ENCODE data around the gene CCNB1IP1. TPM values are rescaled to one million over a fixed set of nuclear protein-coding genes. Genes with fewer than 3 reads are reported as not detected.
A peak's percentile ranks its signal among the peaks of the same experiment; 100 is the strongest.
"Not testable (repeated sequence)": the region's sequence is repeated elsewhere in the genome, so short reads cannot be mapped to it uniquely, and the experiment has no call there.

The CCNB1IP1 gene
- polyA plus RNA-seq, 3 donors: 3.5 to 8.6 (median 5.4) TPM

DNA sequence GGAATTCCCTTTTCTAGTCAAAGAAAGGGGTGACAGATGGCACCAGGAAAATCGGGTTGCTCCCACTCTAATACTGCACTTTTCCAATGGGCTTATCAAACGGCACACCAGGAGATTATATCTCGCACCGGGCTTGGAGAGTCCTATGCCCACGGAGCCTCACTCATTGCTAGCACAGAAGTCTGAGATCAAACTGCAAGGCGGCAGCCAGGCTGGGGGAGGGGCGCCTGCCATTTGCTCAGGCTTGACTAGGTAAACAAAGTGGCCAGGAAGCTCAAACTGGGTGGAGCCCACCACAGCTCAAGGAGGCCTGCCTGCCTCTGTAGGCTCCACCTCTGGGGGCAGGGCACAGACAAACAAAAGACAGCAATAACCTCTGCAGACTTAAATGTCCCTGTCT, 52.8 kb downstream of the CCNB1IP1 start:
- intact Hi-C loops (cut with micrococcal nuclease); H3K4me2 ChIP-seq (replicated peaks; ENCODE audit: extremely low read depth, low read length, poor library complexity, severe bottlenecking); H3K4me1 Mint-ChIP-seq; H3K27me3 ChIP-seq (ENCODE audit: control insufficient read depth in 2 of 2, insufficient read depth in 2 of 2, low read length in 2 of 2); H3K27ac ChIP-seq (ENCODE audit: low read depth in 1 of 2, low read length in 2 of 2); H3K4me1 ChIP-seq (ENCODE audit: control insufficient read depth in 1 of 2, insufficient read depth in 2 of 2, low read length in 2 of 2); H3K4me3 ChIP-seq (replicated peaks in 1 of 3; ENCODE audit: low read depth in 2 of 3, low read length in 3 of 3); H4K20me1 ChIP-seq (ENCODE audit: insufficient read depth, low read length); DNase-seq; H3K4me3 Mint-ChIP-seq; H3K9ac ChIP-seq (ENCODE audit: insufficient read depth, low read length, poor library complexity, severe bottlenecking); H3K27me3 Mint-ChIP-seq (ENCODE audit: low read depth in 3 of 3); H3K27ac Mint-ChIP-seq; H3K9me3 ChIP-seq (replicated peaks in 1 of 2; ENCODE audit: control insufficient read depth in 1 of 2, insufficient read depth in 1 of 2, low read length in 2 of 2); H3K79me2 ChIP-seq (ENCODE audit: insufficient read depth, low read length); H2AFZ ChIP-seq (ENCODE audit: insufficient read depth, low read depth, low read length, poor library complexity, severe bottlenecking): not testable (repeated sequence)
- 100% methylated on average over 5 of the region's 7 CpGs for WGBS (ENCODE audit: insufficient coverage)
- peaks cover 12 to 32% (median 24%) of the 10 kb centered on the region in 7 donors for H3K9me3 Mint-ChIP-seq
- peaks cover 0 to 15% of the 10 kb centered on the region in 2 donors for H3K36me3 ChIP-seq (replicated peaks in 1 of 2; ENCODE audit: control insufficient read depth in 1 of 2, insufficient read depth in 2 of 2, low read length in 2 of 2)
- peaks cover 57 to 68% of the 10 kb centered on the region in 2 donors for H3K36me3 Mint-ChIP-seq

DNA sequence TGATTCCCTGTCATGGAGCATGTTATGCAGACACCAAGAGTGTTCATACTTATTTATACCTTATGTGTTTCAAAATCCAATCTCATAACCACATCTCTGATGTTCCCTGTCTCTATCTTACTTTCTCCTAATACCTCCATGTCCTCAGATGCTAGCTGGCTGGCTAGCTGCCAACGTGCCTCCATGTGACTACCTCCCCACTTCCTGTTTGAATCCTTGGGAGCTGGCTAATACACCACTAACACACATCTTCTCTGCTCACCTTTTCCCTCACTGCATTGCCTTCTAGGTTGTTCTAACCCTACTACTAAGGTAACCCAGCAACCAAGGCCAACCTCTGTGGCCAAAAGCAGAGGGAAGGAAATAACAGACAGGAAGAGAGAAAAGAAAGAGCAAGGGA, 54.7 kb downstream of the CCNB1IP1 start:
- H3K4me3 Mint-ChIP-seq: no peak overlapping the region
- peaks cover 3% of the 10 kb centered on the region for H3K4me1 Mint-ChIP-seq
- WGBS (ENCODE audit: insufficient coverage): 22% methylated on average over 1 of the region's 1 CpG
- H3K36me3 Mint-ChIP-seq: peaks cover 46 to 62% of the 10 kb centered on the region in 2 donors
- H3K27ac ChIP-seq (ENCODE audit: low read depth in 1 of 2, low read length in 2 of 2): no peak overlapping the region
- no peaks in the 10 kb centered on the region for H3K27me3 ChIP-seq (ENCODE audit: control insufficient read depth in 2 of 2, insufficient read depth in 2 of 2, low read length in 2 of 2)
- intact Hi-C loops (cut with micrococcal nuclease): no loop called here
- TF ChIP-seq, protein P1, sequence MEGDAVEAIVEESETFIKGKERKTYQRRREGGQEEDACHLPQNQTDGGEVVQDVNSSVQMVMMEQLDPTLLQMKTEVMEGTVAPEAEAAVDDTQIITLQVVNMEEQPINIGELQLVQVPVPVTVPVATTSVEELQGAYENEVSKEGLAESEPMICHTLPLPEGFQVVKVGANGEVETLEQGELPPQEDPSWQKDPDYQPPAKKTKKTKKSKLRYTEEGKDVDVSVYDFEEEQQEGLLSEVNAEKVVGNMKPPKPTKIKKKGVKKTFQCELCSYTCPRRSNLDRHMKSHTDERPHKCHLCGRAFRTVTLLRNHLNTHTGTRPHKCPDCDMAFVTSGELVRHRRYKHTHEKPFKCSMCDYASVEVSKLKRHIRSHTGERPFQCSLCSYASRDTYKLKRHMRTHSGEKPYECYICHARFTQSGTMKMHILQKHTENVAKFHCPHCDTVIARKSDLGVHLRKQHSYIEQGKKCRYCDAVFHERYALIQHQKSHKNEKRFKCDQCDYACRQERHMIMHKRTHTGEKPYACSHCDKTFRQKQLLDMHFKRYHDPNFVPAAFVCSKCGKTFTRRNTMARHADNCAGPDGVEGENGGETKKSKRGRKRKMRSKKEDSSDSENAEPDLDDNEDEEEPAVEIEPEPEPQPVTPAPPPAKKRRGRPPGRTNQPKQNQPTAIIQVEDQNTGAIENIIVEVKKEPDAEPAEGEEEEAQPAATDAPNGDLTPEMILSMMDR (IDR thresholded peaks at IDR 0.05): no peak
- no peak overlapping the region for H3K4me2 ChIP-seq (replicated peaks; ENCODE audit: extremely low read depth, low read length, poor library complexity, severe bottlenecking)
- H3K9me3 Mint-ChIP-seq: peaks cover 19 to 38% (median 29%) of the 10 kb centered on the region in 7 donors
- H3K9me3 ChIP-seq (replicated peaks in 1 of 2; ENCODE audit: control insufficient read depth in 1 of 2, insufficient read depth in 1 of 2, low read length in 2 of 2): peaks cover 15 to 16% of the 10 kb centered on the region in 2 donors
- H2AFZ ChIP-seq (ENCODE audit: insufficient read depth, low read depth, low read length, poor library complexity, severe bottlenecking): no peak overlapping the region
- H3K4me1 ChIP-seq (ENCODE audit: control insufficient read depth in 1 of 2, insufficient read depth in 2 of 2, low read length in 2 of 2): no peaks in the 10 kb centered on the region
- DNase-seq: no peak
- H3K36me3 ChIP-seq (replicated peaks in 1 of 2; ENCODE audit: control insufficient read depth in 1 of 2, insufficient read depth in 2 of 2, low read length in 2 of 2): peaks cover 0 to 15% of the 10 kb centered on the region in 2 donors
- no peaks in the 10 kb centered on the region for H3K79me2 ChIP-seq (ENCODE audit: insufficient read depth, low read length)
- peak overlapping the region in 1 of 7 donors; percentile 69 for H3K27ac Mint-ChIP-seq
- H4K20me1 ChIP-seq (ENCODE audit: insufficient read depth, low read length): no peaks in the 10 kb centered on the region
- peaks cover 0 to 4% (median 2%) of the 10 kb centered on the region in 3 donors for H3K27me3 Mint-ChIP-seq (ENCODE audit: low read depth in 3 of 3)
- H3K9ac ChIP-seq (ENCODE audit: insufficient read depth, low read length, poor library complexity, severe bottlenecking): no peak overlapping the region
- H3K4me3 ChIP-seq (replicated peaks in 1 of 3; ENCODE audit: low read depth in 2 of 3, low read length in 3 of 3): no peak overlapping the region
